SU-DHL-6 (cell line): ENCODE data around the gene SELENOO.

ENCODE experiments used
- H2AFZ ChIP-seq: fragments of 200-600 bp; sonication (generic); 2 replicates; pipeline ENCODE4 v1.6.1; 2014; ENCODE audit warnings: low read depth, mild to moderate bottlenecking, moderate library complexity, mixed read lengths, antibody characterized with exemption, low read length; ENCODE audit not compliant: severe bottlenecking
- H3F3A ChIP-seq: fragments of 200-600 bp; shearing (Covaris generic); 2 replicates; pipeline ENCODE4 v1.6.0; 2016; ENCODE audit warnings: antibody characterized with exemption, mild to moderate bottlenecking; ENCODE audit not compliant: insufficient read depth
- H3K27ac ChIP-seq: fragments of 200-600 bp; sonication (generic); 2 replicates; pipeline ENCODE4 v1.5.1; 2016; ENCODE audit warnings: low read depth, mild to moderate bottlenecking, low read length, moderate library complexity, mixed read lengths
- H3K27me3 ChIP-seq: fragments of 200-600 bp; sonication (generic), shearing (Covaris generic); 2 replicates; pipeline ENCODE4 v1.6.0; 2014; ENCODE audit warnings: mild to moderate bottlenecking, low read length
- H3K36me3 ChIP-seq: fragments of 200-600 bp; sonication (generic); 2 replicates; pipeline ENCODE4 v1.6.1; 2014; ENCODE audit warnings: mild to moderate bottlenecking, low read length, mixed read lengths
- H3K4me2 ChIP-seq: fragments of 300-600, 200-600 bp; shearing (Covaris generic), sonication (generic); 2 replicates; pipeline ENCODE4 v1.6.0; 2014; ENCODE audit warnings: low read length, low read depth, mild to moderate bottlenecking; ENCODE audit not compliant: poor library complexity, severe bottlenecking
- H3K4me3 ChIP-seq: fragments of 200-600 bp; sonication (generic); 2 replicates; pipeline ENCODE4 v1.5.1; 2014; ENCODE audit warnings: antibody characterized with exemption, low read length, mild to moderate bottlenecking, mixed read lengths; ENCODE audit not compliant: insufficient read depth, poor library complexity, severe bottlenecking
- H3K79me2 ChIP-seq: fragments of 200-600 bp; sonication (generic); 2 replicates; pipeline ENCODE4 v1.6.1; 2014; ENCODE audit warnings: mild to moderate bottlenecking, low read length, moderate library complexity; ENCODE audit not compliant: insufficient read depth
- H3K9ac ChIP-seq: fragments of 200-600 bp; sonication (generic); 2 replicates; pipeline ENCODE4 v1.7.0; 2014; ENCODE audit warnings: mild to moderate bottlenecking, low read length
- H3K9me2 ChIP-seq: fragments of 200-600 bp; sonication (generic); replicated peaks from 2 replicates; pipeline ENCODE4 v1.6.1; 2014; ENCODE audit warnings: low read length; ENCODE audit not compliant: insufficient read depth
- H3K9me3 ChIP-seq: fragments of 200-600 bp; sonication (generic); 2 replicates; pipeline ENCODE4 v1.6.1; 2014; ENCODE audit warnings: low read length, mixed read lengths; ENCODE audit not compliant: insufficient read depth
- H4K20me1 ChIP-seq: fragments of 200-600 bp; sonication (generic); 2 replicates; pipeline ENCODE4 v1.6.1; 2014; ENCODE audit warnings: low read depth, mild to moderate bottlenecking, antibody characterized with exemption, low read length, moderate library complexity, mixed read lengths
- CTCF ChIP-seq: fragments of 200-600 bp; sonication (generic); IDR thresholded peaks from one replicate; pipeline ENCODE4 v1.5.1; 2017; ENCODE audit warnings: antibody characterized with exemption, mild to moderate bottlenecking, low read length, moderate library complexity; ENCODE audit not compliant: insufficient read depth, poor library complexity, severe bottlenecking
- EZH2phosphoT487 ChIP-seq: fragments of 200-600 bp; sonication (generic), shearing (Covaris generic); conservative IDR thresholded peaks from 2 replicates; pipeline ENCODE4 v1.6.1; 2018; ENCODE audit warnings: mild to moderate bottlenecking, antibody characterized with exemption, low read length, moderate library complexity, mixed read lengths

SELENOO gene

GRCh38 chr22:50186181-50186714 lies 14.6 kb upstream of the SELENOO start:
- H3K9me3 ChIP-seq, result no peaks in the 10 kb centered on the region
- peaks cover 44% of the 10 kb centered on the region for H3F3A ChIP-seq
- H3K79me2 ChIP-seq, result peaks cover 24% of the 10 kb centered on the region
- H3K27ac ChIP-seq, result peak overlapping the region; percentile 99
- no peaks in the 10 kb centered on the region for H3K9me2 ChIP-seq
- no peaks in the 10 kb centered on the region for H3K27me3 ChIP-seq
- TF ChIP-seq EZH2phosphoT487, result no peak
- no peak for TF ChIP-seq CTCF
- H3K9ac ChIP-seq, result peak overlapping the region; percentile 99
- H2AFZ ChIP-seq, result no peak overlapping the region
- H4K20me1 ChIP-seq, result no peaks in the 10 kb centered on the region
- peak overlapping the region; percentile 76 for H3K4me3 ChIP-seq
- H3K36me3 ChIP-seq, result no peaks in the 10 kb centered on the region
- peak overlapping the region; percentile 81 for H3K4me2 ChIP-seq

- no peaks in the 10 kb centered on the region for H3K9me3 ChIP-seq
- TF ChIP-seq CTCF, result no peak
- no peak for TF ChIP-seq EZH2phosphoT487
- H3K4me3 ChIP-seq, result peak overlapping the region; percentile 76
- peak overlapping the region; percentile 99 for H3K27ac ChIP-seq
- peak overlapping the region; percentile 99 for H3K9ac ChIP-seq
- H3F3A ChIP-seq, result peaks cover 50% of the 10 kb centered on the region
- H3K4me2 ChIP-seq, result peak overlapping the region; percentile 81
- no peaks in the 10 kb centered on the region for H3K9me2 ChIP-seq
- peaks cover 24% of the 10 kb centered on the region for H3K79me2 ChIP-seq
- no peaks in the 10 kb centered on the region for H3K27me3 ChIP-seq
- H4K20me1 ChIP-seq, result no peaks in the 10 kb centered on the region
- no peaks in the 10 kb centered on the region for H3K36me3 ChIP-seq
- no peak overlapping the region for H2AFZ ChIP-seq
These were observed 13.9 kb upstream of the SELENOO start for GRCh38 chr22:50186761-50187523.

GRCh38 chr22:50188356-50188755 lies 12.5 kb upstream of the SELENOO start:
- peak overlapping the region; percentile 49 for H3K4me3 ChIP-seq
- H3K9ac ChIP-seq, result peak overlapping the region; percentile 99
- H3F3A ChIP-seq, result peaks cover 64% of the 10 kb centered on the region
- no peaks in the 10 kb centered on the region for H3K9me2 ChIP-seq
- no peak for TF ChIP-seq EZH2phosphoT487
- no peak for TF ChIP-seq CTCF
- no peak overlapping the region for H2AFZ ChIP-seq
- no peaks in the 10 kb centered on the region for H3K9me3 ChIP-seq
- no peaks in the 10 kb centered on the region for H3K27me3 ChIP-seq
- no peaks in the 10 kb centered on the region for H4K20me1 ChIP-seq
- peak overlapping the region; percentile 99 for H3K27ac ChIP-seq
- no peaks in the 10 kb centered on the region for H3K36me3 ChIP-seq
- peak overlapping the region; percentile 81 for H3K4me2 ChIP-seq
- peaks cover 33% of the 10 kb centered on the region for H3K79me2 ChIP-seq
